ENCODE results near the gene SPOPL.

DNA sequence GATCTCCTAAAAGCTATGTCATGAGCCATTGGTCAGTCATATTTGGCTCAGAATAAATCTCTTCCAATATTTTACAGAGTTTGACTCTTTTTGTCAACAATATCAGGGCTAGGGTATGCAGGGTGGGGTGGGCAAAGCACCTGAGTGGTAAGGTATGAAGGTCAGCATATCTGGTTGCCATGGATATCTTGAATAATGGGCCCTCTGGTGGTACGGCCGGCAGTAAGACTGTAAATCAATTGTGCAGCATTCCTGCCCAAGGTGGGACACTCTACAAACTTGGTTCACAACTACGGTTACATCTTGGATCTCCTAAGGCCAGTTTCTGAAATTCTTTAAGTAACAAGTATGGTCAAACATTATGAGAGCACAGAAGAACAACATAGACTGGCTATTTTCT, 119.6 kb downstream of the SPOPL start:
- TF ChIP-seq CTCF (IDR thresholded peaks at IDR 0.05; ENCODE audit: low read length): no peak
- no peak for TF ChIP-seq EZH2 (optimal IDR thresholded peaks at IDR 0.05; ENCODE audit: low read depth, low read length)
- TF ChIP-seq EZH2phosphoT487 (IDR thresholded peaks at IDR 0.05; ENCODE audit: low read length): no peak
